Activated naive CD4-positive, alpha-beta T cell treated with anti-CD3 and anti-CD28 coated beads, Interleukin-2, amount 10 ng/mL, durations not matched to agents 7 days and 5 days (primary cell): ENCODE results near the gene ZNF692.

ENCODE experiments used
- CTCF ChIA-PET: fragments of 350-600 bp; sonication (Branson Sonifier 250); formaldehyde crosslinking; loops from one replicate; lab custom pipeline; 2021; ENCODE audit warnings: antibody characterized with exemption; lab: Charles Lee
- DNase-seq: peaks from one replicate; pipeline ENCODE4 v3.0.0-alpha.2; 2020
- H3K27ac Mint-ChIP-seq: one replicate; pipeline ENCODE4 v1.8.0; 2021; ENCODE audit warnings: mild to moderate bottlenecking, moderate library complexity, mixed read lengths
- H3K27me3 Mint-ChIP-seq: one replicate; pipeline ENCODE4 v1.8.0; 2021; ENCODE audit warnings: mild to moderate bottlenecking, mixed read lengths
- H3K36me3 Mint-ChIP-seq: one replicate; pipeline ENCODE4 v1.8.0; 2021; ENCODE audit warnings: mixed read lengths
- H3K4me1 Mint-ChIP-seq: one replicate; pipeline ENCODE4 v1.8.0; 2021; ENCODE audit warnings: mixed read lengths
- H3K4me3 Mint-ChIP-seq: one replicate; pipeline ENCODE4 v1.8.0; 2021; ENCODE audit warnings: mild to moderate bottlenecking, moderate library complexity, mixed read lengths
- H3K9me3 Mint-ChIP-seq: one replicate; pipeline ENCODE4 v1.8.0; 2021; ENCODE audit warnings: mixed read lengths

The ZNF692 gene

GRCh38 chr1:248821101-248821500, 37.8 kb downstream of the ZNF692 start:
- Mint-ChIP-seq H3K36me3 (peaks cover 65% of the 10 kb centered on the region), H3K27me3 (no peaks in the 10 kb centered on the region)

GRCh38 chr1:248820041-248820585, 38.8 kb downstream of the ZNF692 start:
- no peak overlapping the region for H3K27ac Mint-ChIP-seq
- no peak overlapping the region for H3K4me3 Mint-ChIP-seq
- peaks cover 91% of the 10 kb centered on the region for H3K4me1 Mint-ChIP-seq
- no peaks in the 10 kb centered on the region for H3K9me3 Mint-ChIP-seq
- CTCF ChIA-PET, result no interaction called here
- DNase-seq, result no peak
- H3K27me3 Mint-ChIP-seq, result no peaks in the 10 kb centered on the region
- peaks cover 66% of the 10 kb centered on the region for H3K36me3 Mint-ChIP-seq

More at GRCh38 chr1:248821101-248821500, 37.8 kb downstream of the ZNF692 start:
- Mint-ChIP-seq H3K9me3 (no peaks in the 10 kb centered on the region), H3K4me3 (no peak overlapping the region), H3K27ac (no peak overlapping the region), H3K4me1 (peaks cover 90% of the 10 kb centered on the region)
- CTCF ChIA-PET, result no interaction called here
- DNase-seq, result no peak

GRCh38 chr1:248818505-248819374, 40.1 kb downstream of the ZNF692 start:
- Mint-ChIP-seq H3K36me3 (peaks cover 68% of the 10 kb centered on the region), H3K4me3 (no peak overlapping the region), H3K9me3 (no peaks in the 10 kb centered on the region), H3K27ac (peak overlapping the region; percentile 91), H3K4me1 (peaks cover 80% of the 10 kb centered on the region), H3K27me3 (no peaks in the 10 kb centered on the region)
- no peak for DNase-seq
- CTCF ChIA-PET, result interaction anchor here (1.5 kb wide), 1 partner anchor 12 kb away, joined by 4 read pairs; no protein-coding TSS in a partner anchor

- no peak for DNase-seq
- Mint-ChIP-seq H3K4me1 (peaks cover 66% of the 10 kb centered on the region), H3K36me3 (peaks cover 70% of the 10 kb centered on the region), H3K9me3 (no peaks in the 10 kb centered on the region), H3K4me3 (no peak overlapping the region), H3K27me3 (no peaks in the 10 kb centered on the region), H3K27ac (peak overlapping the region; percentile 91)
- CTCF ChIA-PET, result no interaction called here
These were observed 41.8 kb downstream of the ZNF692 start for GRCh38 chr1:248817065-248817464.

- no peaks in the 10 kb centered on the region for H3K27me3 Mint-ChIP-seq
- peaks cover 58% of the 10 kb centered on the region for H3K4me1 Mint-ChIP-seq
- H3K4me3 Mint-ChIP-seq, result no peak overlapping the region
These were observed 42.6 kb downstream of the ZNF692 start for GRCh38 chr1:248816042-248816851.

GRCh38 chr1:248815407-248816034, 43.4 kb downstream of the ZNF692 start:
- Mint-ChIP-seq H3K9me3 (no peaks in the 10 kb centered on the region), H3K27ac (peak overlapping the region; percentile 91), H3K4me1 (peaks cover 53% of the 10 kb centered on the region), H3K27me3 (no peaks in the 10 kb centered on the region), H3K36me3 (peaks cover 69% of the 10 kb centered on the region), H3K4me3 (no peak overlapping the region)
- CTCF ChIA-PET, result no interaction called here
- no peak for DNase-seq

More at GRCh38 chr1:248816042-248816851, 42.6 kb downstream of the ZNF692 start:
- CTCF ChIA-PET, result no interaction called here
- Mint-ChIP-seq H3K36me3 (peaks cover 69% of the 10 kb centered on the region), H3K9me3 (no peaks in the 10 kb centered on the region), H3K27ac (peak overlapping the region; percentile 91)
- no peak for DNase-seq

GRCh38 chr1:248814351-248814750, 44.5 kb downstream of the ZNF692 start:
- no peak for DNase-seq
- H3K27ac Mint-ChIP-seq, result peak overlapping the region; percentile 67
- H3K4me3 Mint-ChIP-seq, result no peak overlapping the region
- no peaks in the 10 kb centered on the region for H3K9me3 Mint-ChIP-seq
- CTCF ChIA-PET, result no interaction called here
- no peaks in the 10 kb centered on the region for H3K27me3 Mint-ChIP-seq
- H3K36me3 Mint-ChIP-seq, result peaks cover 61% of the 10 kb centered on the region
- peaks cover 43% of the 10 kb centered on the region for H3K4me1 Mint-ChIP-seq

- Mint-ChIP-seq H3K9me3 (no peaks in the 10 kb centered on the region), H3K27me3 (no peaks in the 10 kb centered on the region), H3K4me1 (peaks cover 35% of the 10 kb centered on the region), H3K27ac (peak overlapping the region; percentile 26), H3K36me3 (peaks cover 56% of the 10 kb centered on the region), H3K4me3 (no peak overlapping the region)
- DNase-seq, result no peak
- CTCF ChIA-PET, result interaction anchor here (0.5 to 1.0 kb wide), 2 partner anchors 75 to 409 kb away, joined by 3 read pairs; no protein-coding TSS in a partner anchor
These were observed 45.3 kb downstream of the ZNF692 start for GRCh38 chr1:248813546-248813945.

GRCh38 chr1:248812736-248813425, 46.0 kb downstream of the ZNF692 start:
- Mint-ChIP-seq H3K4me3 (no peak overlapping the region), H3K36me3 (peaks cover 53% of the 10 kb centered on the region), H3K4me1 (peaks cover 28% of the 10 kb centered on the region), H3K27me3 (no peaks in the 10 kb centered on the region), H3K27ac (no peak overlapping the region), H3K9me3 (no peaks in the 10 kb centered on the region)
- no peak for DNase-seq
- CTCF ChIA-PET, result interaction anchor here (1.0 kb wide), 1 partner anchor 409 kb away, joined by 3 read pairs; no protein-coding TSS in a partner anchor

- H3K27ac Mint-ChIP-seq, result no peak overlapping the region
- peaks cover 47% of the 10 kb centered on the region for H3K36me3 Mint-ChIP-seq
- H3K9me3 Mint-ChIP-seq, result no peaks in the 10 kb centered on the region
- H3K27me3 Mint-ChIP-seq, result no peaks in the 10 kb centered on the region
- peaks cover 17% of the 10 kb centered on the region for H3K4me1 Mint-ChIP-seq
- no peak overlapping the region for H3K4me3 Mint-ChIP-seq
- CTCF ChIA-PET, result no interaction called here
- no peak for DNase-seq
These were observed 47.1 kb downstream of the ZNF692 start for GRCh38 chr1:248811514-248812490.

GRCh38 chr1:248810727-248811513, 48.0 kb downstream of the ZNF692 start:
- H3K9me3 Mint-ChIP-seq, result no peaks in the 10 kb centered on the region
- H3K36me3 Mint-ChIP-seq, result peaks cover 40% of the 10 kb centered on the region
- H3K27me3 Mint-ChIP-seq, result no peaks in the 10 kb centered on the region
- CTCF ChIA-PET, result no interaction called here
- no peak overlapping the region for H3K4me3 Mint-ChIP-seq
- no peak overlapping the region for H3K27ac Mint-ChIP-seq
- peaks cover 9% of the 10 kb centered on the region for H3K4me1 Mint-ChIP-seq
- no peak for DNase-seq
